Loucy (cell line): Measurements from ENCODE around the gene DPP4.

Experiments used
- H2AFZ ChIP-seq: fragments of 200-600 bp; sonication (generic); 2 replicates; pipeline ENCODE4 v1.6.0; 2016; ENCODE audit warnings: antibody characterized with exemption, mild to moderate bottlenecking, low read length, moderate library complexity
- H3F3A ChIP-seq: fragments of 200-600 bp; 2 replicates; pipeline ENCODE4 v1.6.0; 2016; ENCODE audit warnings: antibody characterized with exemption, low read depth, mild to moderate bottlenecking
- H3K27me3 ChIP-seq: fragments of 200-600 bp; sonication (generic); 2 replicates; pipeline ENCODE4 v1.6.1; 2014; ENCODE audit warnings: low read length, mild to moderate bottlenecking; ENCODE audit not compliant: insufficient read depth, poor library complexity, severe bottlenecking
- H3K36me3 ChIP-seq: fragments of 200-600 bp; sonication (generic); 2 replicates; pipeline ENCODE4 v1.6.1; 2016; ENCODE audit warnings: low read length; ENCODE audit not compliant: insufficient read depth
- H3K4me1 ChIP-seq: fragments of 200-600 bp; sonication (generic); 2 replicates; pipeline ENCODE4 v1.5.1; 2014; ENCODE audit warnings: low read length, mild to moderate bottlenecking; ENCODE audit not compliant: insufficient read depth, poor library complexity, severe bottlenecking
- H3K4me2 ChIP-seq: fragments of 200-600 bp; sonication (generic); 2 replicates; pipeline ENCODE4 v1.6.0; 2014; ENCODE audit warnings: antibody characterized with exemption, low read length, low read depth, mild to moderate bottlenecking; ENCODE audit not compliant: poor library complexity, severe bottlenecking
- H3K4me3 ChIP-seq: fragments of 200-600 bp; sonication (generic); 2 replicates; pipeline ENCODE4 v1.5.1; 2014; ENCODE audit warnings: low read length, mild to moderate bottlenecking, mixed read lengths; ENCODE audit not compliant: poor library complexity, severe bottlenecking
- H3K79me2 ChIP-seq: fragments of 200-600 bp; sonication (generic); 2 replicates; pipeline ENCODE4 v1.6.1; 2014; ENCODE audit warnings: low read length; ENCODE audit not compliant: insufficient read depth
- H3K9ac ChIP-seq: fragments of 200-600 bp; sonication (generic); 2 replicates; pipeline ENCODE4 v1.6.0; 2014; ENCODE audit warnings: mild to moderate bottlenecking, low read depth, low read length, moderate library complexity; ENCODE audit not compliant: poor library complexity, severe bottlenecking
- H3K9me2 ChIP-seq: fragments of 200-600 bp; sonication (generic); replicated peaks from 2 replicates; pipeline ENCODE4 v1.6.1; 2016; ENCODE audit warnings: low read depth, low read length, mixed read lengths
- H3K9me3 ChIP-seq: fragments of 200-600 bp; sonication (generic); 2 replicates; pipeline ENCODE4 v1.6.1; 2014; ENCODE audit warnings: mild to moderate bottlenecking, antibody characterized with exemption, low read length, low read depth; ENCODE audit not compliant: insufficient read depth
- H4K20me1 ChIP-seq: fragments of 200-600 bp; sonication (generic); 2 replicates; pipeline ENCODE4 v1.6.0; 2014; ENCODE audit warnings: antibody characterized with exemption, low read length, mild to moderate bottlenecking; ENCODE audit not compliant: insufficient read depth, poor library complexity, severe bottlenecking
- CTCF ChIP-seq: fragments of 200-600 bp; sonication (generic); conservative IDR thresholded peaks from 2 replicates; pipeline ENCODE4 v1.5.1; 2014; ENCODE audit warnings: mild to moderate bottlenecking, antibody characterized with exemption, low read length
- EZH2phosphoT487 ChIP-seq: fragments of 200-600 bp; IDR thresholded peaks from 2 replicates; pipeline ENCODE4 v1.6.1; 2018; ENCODE audit warnings: antibody characterized with exemption, mild to moderate bottlenecking, moderate library complexity, borderline replicate concordance

Gene DPP4

GRCh38 chr2:162028511-162028910 lies 45.5 kb downstream of the DPP4 start:
- H3K36me3 ChIP-seq = no peaks in the 10 kb centered on the region
- H4K20me1 ChIP-seq = no peaks in the 10 kb centered on the region
- no peak overlapping the region for H3K9ac ChIP-seq
- H3K27me3 ChIP-seq = no peaks in the 10 kb centered on the region
- no peaks in the 10 kb centered on the region for H3K9me2 ChIP-seq
- no peak overlapping the region for H2AFZ ChIP-seq
- no peaks in the 10 kb centered on the region for H3F3A ChIP-seq
- no peak for TF ChIP-seq CTCF
- no peak for TF ChIP-seq EZH2phosphoT487
- H3K4me2 ChIP-seq = no peak overlapping the region
- H3K9me3 ChIP-seq = no peaks in the 10 kb centered on the region
- peaks cover 28% of the 10 kb centered on the region for H3K4me1 ChIP-seq
- no peaks in the 10 kb centered on the region for H3K79me2 ChIP-seq
- H3K4me3 ChIP-seq = no peak overlapping the region

GRCh38 chr2:162025121-162025911 lies 48.7 kb downstream of the DPP4 start:
- TF ChIP-seq CTCF (no peak), EZH2phosphoT487 (no peak)
- Histone ChIP-seq H2AFZ (0 out of 2 replicates have a peak overlapping the region, but pooled peaks have one; percentile 44), H4K20me1 (no peaks in the 10 kb centered on the region), H3F3A (no peaks in the 10 kb centered on the region), H3K4me3 (no peak overlapping the region), H3K9me3 (no peaks in the 10 kb centered on the region), H3K4me1 (peaks cover 28% of the 10 kb centered on the region), H3K27me3 (no peaks in the 10 kb centered on the region), H3K4me2 (no peak overlapping the region), H3K36me3 (no peaks in the 10 kb centered on the region), H3K9me2 (no peaks in the 10 kb centered on the region), H3K9ac (no peak overlapping the region), H3K79me2 (no peaks in the 10 kb centered on the region)

GRCh38 chr2:162022290-162022945 lies 51.6 kb downstream of the DPP4 start:
- no peaks in the 10 kb centered on the region for H3K9me3 ChIP-seq
- peaks cover 13% of the 10 kb centered on the region for H3K4me1 ChIP-seq
- H3K4me2 ChIP-seq = no peak overlapping the region
- no peak for TF ChIP-seq EZH2phosphoT487
- TF ChIP-seq CTCF = no peak
- H2AFZ ChIP-seq = no peak overlapping the region
- no peak overlapping the region for H3K9ac ChIP-seq
- H3F3A ChIP-seq = no peaks in the 10 kb centered on the region
- no peaks in the 10 kb centered on the region for H3K9me2 ChIP-seq
- no peaks in the 10 kb centered on the region for H3K36me3 ChIP-seq
- no peaks in the 10 kb centered on the region for H4K20me1 ChIP-seq
- H3K79me2 ChIP-seq = no peaks in the 10 kb centered on the region
- H3K27me3 ChIP-seq = no peaks in the 10 kb centered on the region
- H3K4me3 ChIP-seq = no peak overlapping the region
